Osteoblast (primary cell): ENCODE measurements around the gene RCCD1. TPM values are rescaled to one million over a fixed set of nuclear protein-coding genes. Genes with fewer than 3 reads are reported as not detected.

ENCODE experiments used
- DNase-seq: peaks from one replicate; pipeline ENCODE4 v3.0.0; 2011; ENCODE audit warnings: low spot score, mixed read lengths; ENCODE audit not compliant: insufficient read length; ENCODE audit errors: missing footprints
- H2AFZ ChIP-seq: 2 replicates; pipeline ENCODE4 v1.6.0; 2011; ENCODE audit warnings: mild to moderate bottlenecking, low read length
- H3K27ac ChIP-seq: 2 replicates; pipeline ENCODE4 v1.5.1; 2011; ENCODE audit warnings: mild to moderate bottlenecking, low read depth, low read length, moderate library complexity
- H3K27me3 ChIP-seq: 2 replicates; pipeline ENCODE4 v1.6.0; 2012; ENCODE audit warnings: mild to moderate bottlenecking, control low read depth, inconsistent platforms, low read length, moderate library complexity; ENCODE audit not compliant: insufficient read depth
- H3K36me3 ChIP-seq: 2 replicates; pipeline ENCODE4 v1.5.1; 2011; ENCODE audit warnings: mild to moderate bottlenecking, low read length, control low read depth, moderate library complexity; ENCODE audit not compliant: insufficient read depth
- H3K4me1 ChIP-seq: 2 replicates; pipeline ENCODE4 v1.5.1; 2011; ENCODE audit warnings: mild to moderate bottlenecking, low read length, control low read depth, moderate library complexity; ENCODE audit not compliant: insufficient read depth
- H3K4me2 ChIP-seq: 2 replicates; pipeline ENCODE4 v1.6.0; 2011; ENCODE audit warnings: mild to moderate bottlenecking, low read length; ENCODE audit not compliant: insufficient read depth
- H3K4me3 ChIP-seq: fragments of 200-600 bp; sonication (generic); 3 replicates; pipeline ENCODE4 v1.5.1; 2012; ENCODE audit warnings: mild to moderate bottlenecking, low read length, inconsistent platforms; ENCODE audit not compliant: insufficient read depth
- H3K79me2 ChIP-seq: 2 replicates; pipeline ENCODE4 v1.6.0; 2012; ENCODE audit warnings: mild to moderate bottlenecking, low read length, control low read depth, inconsistent platforms; ENCODE audit not compliant: insufficient read depth
- H3K9me3 ChIP-seq: 2 replicates; pipeline ENCODE4 v1.5.1; 2011; ENCODE audit warnings: low read depth, low read length, control low read depth
- H4K20me1 ChIP-seq: 2 replicates; pipeline ENCODE4 v1.6.0; 2012; ENCODE audit warnings: mild to moderate bottlenecking, low read length, control low read depth; ENCODE audit not compliant: insufficient read depth
- CTCF ChIP-seq: IDR thresholded peaks from 2 replicates; pipeline ENCODE4 v1.5.1; 2011; ENCODE audit warnings: mild to moderate bottlenecking, low read depth, low read length, moderate library complexity; ENCODE audit errors: extremely low read depth
- total RNA-seq: library from RNA; depleted of rRNA; stranded (reverse); fragments of >200 nt; gene quantifications from 2 replicates; pipeline ENCODE4 v1.2.3, GENCODE V29; 2012

Gene RCCD1
- total RNA-seq, 1 donor = 11.2 TPM

GRCh38 chr15:90941038-90941437 lies 13.6 kb upstream of the RCCD1 start:
- Histone ChIP-seq H4K20me1 (peaks cover 6% of the 10 kb centered on the region), H3K36me3 (peaks cover 77% of the 10 kb centered on the region)

GRCh38 chr15:90942354-90943120 lies 12.1 kb upstream of the RCCD1 start:
- H3K27me3 ChIP-seq = no peaks in the 10 kb centered on the region
- no peaks in the 10 kb centered on the region for H3K9me3 ChIP-seq

More at GRCh38 chr15:90941038-90941437, 13.6 kb upstream of the RCCD1 start:
- no peak for TF ChIP-seq CTCF
- H2AFZ ChIP-seq = no peak overlapping the region
- peaks cover 7% of the 10 kb centered on the region for H3K4me1 ChIP-seq
- H3K4me2 ChIP-seq = no peak overlapping the region
- no peak overlapping the region for H3K4me3 ChIP-seq
- peak; percentile 59 for DNase-seq
- no peaks in the 10 kb centered on the region for H3K27me3 ChIP-seq
- H3K9me3 ChIP-seq = no peaks in the 10 kb centered on the region
- peaks cover 14% of the 10 kb centered on the region for H3K79me2 ChIP-seq
- H3K27ac ChIP-seq = no peak overlapping the region

GRCh38 chr15:90945091-90945490 lies 9.6 kb upstream of the RCCD1 start:
- Histone ChIP-seq H4K20me1 (peaks cover 2% of the 10 kb centered on the region), H3K27me3 (no peaks in the 10 kb centered on the region), H3K4me3 (no peak overlapping the region), H3K36me3 (peaks cover 78% of the 10 kb centered on the region), H3K4me2 (no peak overlapping the region), H3K27ac (no peak overlapping the region), H3K9me3 (no peaks in the 10 kb centered on the region), H3K4me1 (peaks cover 8% of the 10 kb centered on the region), H2AFZ (no peak overlapping the region), H3K79me2 (no peaks in the 10 kb centered on the region)
- peak; percentile 29 for DNase-seq
- no peak for TF ChIP-seq CTCF

More at GRCh38 chr15:90942354-90943120, 12.1 kb upstream of the RCCD1 start:
- Histone ChIP-seq H3K4me3 (no peak overlapping the region), H3K27ac (no peak overlapping the region), H3K4me2 (no peak overlapping the region), H3K36me3 (peaks cover 79% of the 10 kb centered on the region), H2AFZ (no peak overlapping the region), H4K20me1 (peaks cover 6% of the 10 kb centered on the region), H3K4me1 (no peaks in the 10 kb centered on the region), H3K79me2 (peaks cover 3% of the 10 kb centered on the region)
- TF ChIP-seq CTCF = no peak
- DNase-seq = no peak

GRCh38 chr15:90946538-90946937 lies 8.1 kb upstream of the RCCD1 start:
- no peak for TF ChIP-seq CTCF
- H3K36me3 ChIP-seq = peaks cover 80% of the 10 kb centered on the region
- H3K27me3 ChIP-seq = no peaks in the 10 kb centered on the region
- DNase-seq = peak; percentile 82
- H3K4me3 ChIP-seq = no peak overlapping the region
- H3K9me3 ChIP-seq = no peaks in the 10 kb centered on the region
- no peaks in the 10 kb centered on the region for H3K79me2 ChIP-seq
- no peaks in the 10 kb centered on the region for H4K20me1 ChIP-seq
- H3K27ac ChIP-seq = no peak overlapping the region
- no peak overlapping the region for H3K4me2 ChIP-seq
- peaks cover 8% of the 10 kb centered on the region for H3K4me1 ChIP-seq
- no peak overlapping the region for H2AFZ ChIP-seq
